Astrocyte (in vitro differentiated cells and primary cell): Measurements from ENCODE around the gene ADAMTS10. TPM values are rescaled to one million over a fixed set of nuclear protein-coding genes. Genes with fewer than 3 reads are reported as not detected.

Source experiments
- DNase-seq: peaks from one replicate; pipeline ENCODE4 v3.0.0-alpha.2; 2010; ENCODE audit warnings: low read depth
- FAIRE-seq: peaks from 2 replicates; lab custom pipeline; 2011; peaks lifted over from hg19 to GRCh38; lab: Jason Lieb, UNC
- H2AFZ ChIP-seq: 2 replicates; pipeline ENCODE4 v1.6.0; 2012; ENCODE audit warnings: low read depth, low read length, inconsistent platforms
- H3K27ac ChIP-seq: 2 replicates; pipeline ENCODE4 v1.5.1; 2011; ENCODE audit warnings: low read depth, low read length, inconsistent platforms
- H3K27me3 ChIP-seq: 2 replicates; pipeline ENCODE4 v1.6.0; 2011; ENCODE audit warnings: low read length, inconsistent platforms; ENCODE audit not compliant: insufficient read depth
- H3K36me3 ChIP-seq: 2 replicates; pipeline ENCODE4 v1.5.1; 2011; ENCODE audit warnings: low read length, inconsistent platforms; ENCODE audit not compliant: insufficient read depth
- H3K4me1 ChIP-seq: 2 replicates; pipeline ENCODE4 v1.5.1; 2011; ENCODE audit warnings: low read length, inconsistent platforms; ENCODE audit not compliant: insufficient read depth
- H3K4me2 ChIP-seq: 2 replicates; pipeline ENCODE4 v1.6.0; 2012; ENCODE audit warnings: low read length, inconsistent platforms
- H3K4me3 ChIP-seq: 2 replicates; pipeline ENCODE4 v1.5.1; 2011; ENCODE audit warnings: low read depth, mild to moderate bottlenecking, low read length, inconsistent platforms; ENCODE audit not compliant: insufficient read depth
- H3K79me2 ChIP-seq: 2 replicates; pipeline ENCODE4 v1.6.0; 2012; ENCODE audit warnings: mild to moderate bottlenecking, low read length, inconsistent platforms; ENCODE audit not compliant: insufficient read depth
- H3K9ac ChIP-seq: 2 replicates; pipeline ENCODE4 v1.6.0; 2012; ENCODE audit warnings: mild to moderate bottlenecking, low read length, inconsistent platforms
- H3K9me3 ChIP-seq: 2 replicates; pipeline ENCODE4 v1.5.1; 2012; ENCODE audit warnings: low read depth, mild to moderate bottlenecking, low read length, inconsistent platforms; ENCODE audit not compliant: insufficient read depth
- H4K20me1 ChIP-seq: 2 replicates; pipeline ENCODE4 v1.6.0; 2012; ENCODE audit warnings: low read length, inconsistent platforms; ENCODE audit not compliant: insufficient read depth
- H3K27ac Mint-ChIP-seq: one replicate; pipeline ENCODE4 v1.8.0; 2021; ENCODE audit warnings: mild to moderate bottlenecking, mixed read lengths; ENCODE audit not compliant: unreplicated experiment
- H3K27me3 Mint-ChIP-seq: one replicate; pipeline ENCODE4 v1.8.0; 2021; ENCODE audit warnings: low read depth, mixed read lengths; ENCODE audit not compliant: unreplicated experiment
- H3K36me3 Mint-ChIP-seq: one replicate; pipeline ENCODE4 v1.8.0; 2021; ENCODE audit warnings: low read depth, mixed read lengths; ENCODE audit not compliant: unreplicated experiment
- H3K4me1 Mint-ChIP-seq: one replicate; pipeline ENCODE4 v1.8.0; 2021; ENCODE audit warnings: low read depth, mixed read lengths; ENCODE audit not compliant: unreplicated experiment
- H3K4me3 Mint-ChIP-seq: one replicate; pipeline ENCODE4 v1.8.0; 2021; ENCODE audit warnings: mild to moderate bottlenecking, moderate library complexity, mixed read lengths; ENCODE audit not compliant: unreplicated experiment
- H3K9me3 Mint-ChIP-seq: one replicate; pipeline ENCODE4 v1.8.0; 2021; ENCODE audit warnings: mild to moderate bottlenecking, mixed read lengths; ENCODE audit not compliant: unreplicated experiment
- CTCF ChIP-seq: IDR thresholded peaks from 2 replicates; pipeline ENCODE4 v1.5.1; 2011; ENCODE audit warnings: low read depth, mild to moderate bottlenecking, inconsistent platforms, low read length, moderate library complexity; ENCODE audit not compliant: insufficient read depth
- EZH2 ChIP-seq: IDR thresholded peaks from 2 replicates; pipeline ENCODE4 v1.6.1; 2012; ENCODE audit warnings: mild to moderate bottlenecking, low read length, inconsistent platforms; ENCODE audit not compliant: insufficient read depth
- total RNA-seq: library from RNA; stranded (reverse); gene quantifications from 2 replicates; pipeline ENCODE4 v1.2.1, GENCODE V29; 2021

Gene ADAMTS10
- total RNA-seq, 1 donor from 2014 or later: 34.0 TPM

- Histone ChIP-seq H3K36me3 (no peaks in the 10 kb centered on the region), H2AFZ (no peak overlapping the region), H3K4me2 (no peak overlapping the region), H3K9ac (no peak overlapping the region), H3K4me3 (no peak overlapping the region), H3K4me1 (no peaks in the 10 kb centered on the region), H3K9me3 (no peaks in the 10 kb centered on the region), H3K27me3 (peaks cover 3% of the 10 kb centered on the region), H3K79me2 (no peaks in the 10 kb centered on the region), H4K20me1 (no peaks in the 10 kb centered on the region), H3K27ac (no peak overlapping the region)
- H3K4me1 Mint-ChIP-seq: no peaks in the 10 kb centered on the region
- no peaks in the 10 kb centered on the region for H3K36me3 Mint-ChIP-seq
- TF ChIP-seq EZH2 (no peak), CTCF (no peak)
- H3K9me3 Mint-ChIP-seq: peaks cover 12% of the 10 kb centered on the region
- no peak for DNase-seq
- H3K27ac Mint-ChIP-seq: no peak overlapping the region
- peaks cover 15% of the 10 kb centered on the region for H3K27me3 Mint-ChIP-seq
- no peak overlapping the region for H3K4me3 Mint-ChIP-seq
- FAIRE-seq: no peak
Measured at GRCh38 chr19:8657869-8658268, 47.4 kb upstream of the ADAMTS10 start.

- H3K36me3 Mint-ChIP-seq: no peaks in the 10 kb centered on the region
- peaks cover 15% of the 10 kb centered on the region for H3K27me3 Mint-ChIP-seq
Measured at GRCh38 chr19:8655340-8655709, 44.8 kb upstream of the ADAMTS10 start.

More at GRCh38 chr19:8655340-8655709, 44.8 kb upstream of the ADAMTS10 start:
- Histone ChIP-seq H3K27me3 (peaks cover 3% of the 10 kb centered on the region), H4K20me1 (no peaks in the 10 kb centered on the region), H3K9ac (no peak overlapping the region), H3K4me2 (no peak overlapping the region), H3K79me2 (no peaks in the 10 kb centered on the region), H3K4me1 (peaks cover under 1% of the 10 kb centered on the region), H3K27ac (no peak overlapping the region), H3K36me3 (no peaks in the 10 kb centered on the region), H3K9me3 (no peaks in the 10 kb centered on the region), H3K4me3 (no peak overlapping the region), H2AFZ (no peak overlapping the region)
- Mint-ChIP-seq H3K4me3 (no peak overlapping the region), H3K27ac (no peak overlapping the region), H3K9me3 (peaks cover 8% of the 10 kb centered on the region), H3K4me1 (no peaks in the 10 kb centered on the region)
- TF ChIP-seq EZH2 (no peak), CTCF (no peak)
- DNase-seq (no peak), FAIRE-seq (no peak)
